Epithelial cell of esophagus (primary cell): ENCODE data around the gene TAGLN3.
A peak's percentile ranks its signal among the peaks of the same experiment; 100 is the strongest.

Experiments
- DNase-seq: peaks from one replicate; pipeline ENCODE4 v3.0.0; 2010; ENCODE audit warnings: low read depth
- H3K4me3 ChIP-seq: 2 replicates; pipeline ENCODE4 v1.5.1; 2011; ENCODE audit warnings: mild to moderate bottlenecking, low read length, control low read depth
- CTCF ChIP-seq: IDR thresholded peaks from 2 replicates; pipeline ENCODE4 v1.5.1; 2011; ENCODE audit warnings: low read depth, mild to moderate bottlenecking, low read length, control low read depth, inconsistent platforms; ENCODE audit not compliant: insufficient read depth; ENCODE audit errors: missing control alignments

The TAGLN3 gene

GRCh38 chr3:111967068-111967467, 31.7 kb upstream of the TAGLN3 start:
- DNase-seq, result no peak
- TF ChIP-seq CTCF, result no peak
- no peak overlapping the region for H3K4me3 ChIP-seq

DNA sequence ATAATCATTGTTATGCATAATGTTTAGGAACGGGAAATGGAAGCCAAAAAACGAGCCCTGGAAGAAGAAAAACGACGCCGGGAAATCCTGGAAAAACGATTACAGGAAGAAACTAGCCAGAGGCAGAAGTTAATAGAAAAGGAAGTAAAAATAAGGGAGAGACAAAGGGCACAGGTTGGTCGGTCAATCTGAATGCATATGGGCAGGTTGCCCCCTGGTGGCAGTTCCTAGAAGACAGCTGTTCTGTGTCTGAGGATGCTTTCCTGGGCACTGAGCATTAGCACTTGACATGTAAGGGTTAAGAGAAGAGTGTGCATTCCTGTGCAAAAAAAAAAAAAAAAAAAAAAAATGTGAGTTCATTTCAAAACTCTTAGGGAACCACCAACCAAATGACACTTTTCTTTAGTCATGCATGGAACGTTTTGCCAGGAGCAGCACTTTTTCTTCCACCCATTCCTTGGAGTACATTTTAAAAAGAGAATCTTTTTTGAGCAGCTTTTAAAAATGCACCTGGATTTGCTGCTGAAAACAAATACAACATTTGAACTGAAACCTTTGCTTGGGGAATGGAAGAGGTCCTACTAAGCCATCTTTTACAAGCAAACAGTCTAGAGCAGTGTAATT, 31.0 kb upstream of the TAGLN3 start:
- H3K4me3 ChIP-seq, result no peak overlapping the region
- peak; percentile 92 for TF ChIP-seq CTCF
- DNase-seq, result peak; percentile 77

DNA sequence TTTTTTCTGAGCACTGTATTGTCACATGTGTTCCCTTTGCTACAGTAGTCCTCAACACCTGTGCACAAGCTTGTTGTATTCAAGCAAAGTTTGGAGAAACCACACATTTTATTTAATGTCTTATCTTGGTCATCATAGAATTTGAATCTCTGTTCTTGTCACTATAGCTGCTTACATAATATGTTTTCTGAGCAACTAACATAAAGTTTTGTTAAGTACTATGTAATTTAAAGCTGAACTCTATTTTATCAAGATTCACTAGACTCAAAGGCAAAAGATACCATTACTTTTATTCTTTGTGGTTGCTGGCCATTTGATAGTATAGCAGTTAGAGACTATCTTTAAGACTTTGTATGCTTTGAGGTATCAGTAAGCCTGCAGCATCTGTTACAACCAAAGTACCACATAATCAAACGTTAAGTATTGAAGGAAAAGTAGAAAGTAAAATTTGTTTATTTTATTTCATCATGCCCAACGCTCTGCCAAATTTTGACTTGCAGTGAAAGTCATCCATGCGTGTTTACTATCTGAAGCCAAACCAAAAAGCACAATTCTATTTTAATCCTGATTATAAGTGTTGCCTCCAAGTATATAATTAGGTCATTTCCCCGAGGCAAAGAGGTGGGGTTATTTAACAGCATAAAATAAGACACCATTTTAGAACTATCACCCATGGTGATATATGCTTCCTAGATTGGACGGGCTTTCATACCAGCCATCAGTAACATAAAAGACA, 30.2 kb upstream of the TAGLN3 start:
- no peak overlapping the region for H3K4me3 ChIP-seq
- no peak for TF ChIP-seq CTCF
- no peak for DNase-seq

DNA sequence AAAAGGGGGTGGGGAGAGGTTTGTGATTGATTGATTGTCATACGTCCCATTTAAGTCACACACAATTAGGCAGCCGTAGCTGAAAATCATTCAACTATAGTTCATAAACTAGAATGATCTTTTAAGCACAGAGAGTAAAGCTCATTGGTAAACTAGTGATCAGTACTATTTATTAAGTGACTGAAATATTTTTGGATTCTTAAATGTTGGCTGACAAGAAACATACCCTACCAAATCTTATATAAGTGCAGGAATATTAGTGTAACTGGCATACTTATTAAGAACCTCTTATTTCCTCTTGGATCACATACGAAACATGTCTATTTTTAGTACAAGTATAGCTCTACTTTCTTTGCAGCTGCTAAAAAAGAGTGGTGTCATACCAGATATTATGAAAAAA, 28.3 kb upstream of the TAGLN3 start:
- TF ChIP-seq CTCF, result no peak
- DNase-seq, result no peak
- no peak overlapping the region for H3K4me3 ChIP-seq

DNA sequence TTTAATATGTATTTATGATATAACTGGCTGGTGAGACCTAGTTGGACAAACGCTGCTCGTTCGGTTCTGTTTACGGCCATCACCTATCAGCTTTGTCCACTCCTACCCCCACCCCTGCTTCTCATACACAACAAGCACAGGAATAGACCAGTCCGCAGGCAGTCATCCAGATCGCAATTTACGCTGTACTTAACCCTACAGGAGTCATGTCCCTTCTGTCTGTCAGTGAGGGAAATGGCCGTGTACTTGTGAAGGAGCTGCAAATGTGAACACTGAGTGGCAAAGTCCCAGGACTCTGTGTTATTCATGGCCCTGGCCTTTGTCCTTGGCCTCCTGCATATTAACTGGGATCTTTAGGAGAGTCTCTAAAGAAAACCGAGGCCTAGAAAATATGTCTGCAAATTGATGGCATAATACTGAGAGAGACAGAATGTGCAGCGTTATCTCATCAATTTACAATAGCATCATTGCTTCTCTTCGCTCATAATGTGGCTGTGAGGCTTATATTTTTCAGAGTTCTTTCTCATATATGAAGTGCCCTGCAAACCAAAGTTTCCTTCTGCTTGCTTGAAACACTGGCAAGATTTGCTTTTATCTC, 27.1 kb upstream of the TAGLN3 start:
- no peak for DNase-seq
- TF ChIP-seq CTCF, result no peak
- no peak overlapping the region for H3K4me3 ChIP-seq

DNA sequence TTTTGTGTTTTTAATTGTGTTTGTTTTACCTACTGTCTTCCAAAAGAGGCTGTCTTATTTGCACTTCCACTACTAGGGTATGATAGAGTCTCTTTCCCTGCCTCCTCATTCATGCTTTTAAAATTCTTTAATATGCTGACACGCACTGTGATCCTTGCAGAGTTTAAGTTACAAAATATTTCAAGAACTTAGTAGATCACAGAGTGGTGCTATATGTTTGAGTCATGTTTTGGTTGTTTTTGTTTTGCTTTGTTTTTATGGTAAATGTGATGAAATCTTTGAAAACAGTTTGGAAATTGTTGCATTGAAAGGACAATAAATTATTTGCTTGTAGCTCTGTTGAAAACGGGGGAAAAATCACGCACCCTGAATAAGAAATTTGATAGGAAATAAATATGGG, 25.8 kb upstream of the TAGLN3 start:
- no peak for TF ChIP-seq CTCF
- DNase-seq, result no peak
- no peak overlapping the region for H3K4me3 ChIP-seq
